CD4-positive, alpha-beta T cell treated with Interleukin-4 for 1 hour (primary cell): Measurements from ENCODE around the gene CYP46A1.

Experiments used
- DNase-seq, 2 donors: peaks; one replicate each; pipeline ENCODE4 v3.0.0-alpha.2; 2020 to 2022

CYP46A1 gene

DNA sequence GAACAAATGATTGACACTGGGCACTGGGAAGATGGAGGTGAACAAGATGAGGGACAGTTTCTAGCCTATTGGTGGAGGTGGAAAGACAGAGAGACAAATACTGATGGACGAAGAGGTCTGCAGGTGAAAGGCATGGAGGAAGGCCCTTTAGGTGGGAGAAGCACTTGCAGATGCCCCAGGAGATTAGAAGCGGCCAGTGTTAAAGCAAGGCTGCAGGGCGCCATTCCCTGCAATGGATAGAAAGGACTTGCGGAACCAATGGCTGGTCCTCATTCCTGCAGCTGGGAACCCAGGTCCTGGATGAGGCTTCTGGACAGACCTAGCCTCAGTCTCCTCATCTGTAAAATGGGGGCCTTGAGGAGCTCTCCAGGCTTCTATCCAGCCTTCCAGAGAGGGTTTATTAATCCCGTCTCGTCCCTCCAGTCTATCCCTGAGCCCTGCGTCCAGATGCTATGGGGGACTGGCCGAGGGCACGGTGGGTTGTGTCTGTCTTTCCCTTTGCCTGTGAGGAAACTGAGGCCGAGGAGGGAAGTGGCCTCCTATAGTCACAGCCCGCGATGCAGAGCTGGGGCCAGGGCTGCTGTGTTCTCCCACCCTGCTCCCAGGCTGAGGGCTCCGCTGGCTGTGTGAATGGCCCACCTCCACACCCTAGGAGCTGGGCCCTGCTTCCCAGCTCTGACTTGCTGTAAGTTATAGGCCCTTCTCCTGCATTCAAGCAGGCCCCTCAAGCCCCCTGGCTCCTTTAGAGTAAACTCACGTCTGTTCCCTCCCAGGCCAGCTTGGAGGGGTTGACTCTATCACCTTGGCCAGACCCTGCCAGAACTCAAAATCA, 33.0 kb downstream of the CYP46A1 start:
- peak in 1 of 2 donors; percentile 6 for DNase-seq

DNA sequence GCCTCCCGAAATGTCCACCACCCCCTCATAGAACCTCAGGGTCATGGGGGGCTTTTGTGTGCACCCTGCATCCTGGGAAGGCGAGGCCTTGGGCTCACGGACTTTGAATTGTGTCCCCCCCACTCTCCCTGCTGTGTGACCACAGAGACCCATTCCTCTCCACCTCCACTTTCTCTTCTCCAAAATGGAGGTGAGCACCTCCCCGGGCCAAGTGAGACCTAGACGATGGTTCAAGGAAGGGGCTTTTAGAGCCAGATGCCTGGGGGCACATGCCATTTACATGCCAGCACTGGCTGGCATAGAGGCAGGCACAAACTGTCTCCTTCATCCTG, 33.5 kb downstream of the CYP46A1 start:
- DNase-seq: no peak

DNA sequence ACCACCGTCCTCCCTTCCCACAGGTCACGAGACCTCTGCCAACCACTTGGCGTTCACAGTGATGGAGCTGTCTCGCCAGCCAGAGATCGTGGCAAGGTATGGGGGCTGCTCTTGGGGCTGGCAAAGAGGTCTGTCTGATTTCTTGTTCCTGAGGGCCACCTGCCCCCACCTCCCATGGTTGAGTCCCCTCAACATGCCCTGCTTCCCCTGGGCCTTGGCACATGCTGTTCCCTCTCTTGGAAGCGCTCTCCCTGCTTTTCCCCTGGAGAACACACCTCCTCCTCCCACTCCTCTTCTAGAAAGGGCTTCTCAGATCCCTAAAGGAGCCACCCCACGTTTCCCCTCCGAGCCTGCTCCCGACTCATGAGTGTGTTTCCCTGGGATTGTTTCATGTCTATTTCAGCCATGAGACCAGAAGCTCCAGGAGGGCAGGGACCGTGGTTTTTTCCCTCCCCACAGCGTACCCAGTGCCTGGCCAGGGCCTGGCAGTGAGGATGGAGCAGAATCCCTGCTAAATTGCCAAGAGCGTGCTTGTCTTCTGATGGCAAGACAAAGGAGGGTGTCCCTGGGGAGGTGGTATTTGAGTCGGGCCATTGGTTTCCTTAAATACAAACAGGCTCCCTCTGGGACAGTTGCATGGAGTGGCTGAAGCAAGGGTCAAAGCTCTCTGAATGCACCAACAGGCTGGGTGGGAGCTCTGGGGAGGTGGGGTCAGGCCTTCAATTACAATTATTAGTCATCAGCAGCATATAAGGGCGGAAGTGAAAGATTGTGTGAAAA, 34.1 kb downstream of the CYP46A1 start:
- DNase-seq: peak in 1 of 2 donors; percentile 10

GRCh38 chr14:99718811-99719192, 34.7 kb downstream of the CYP46A1 start:
- no peak for DNase-seq

GRCh38 chr14:99720941-99721791, 37.1 kb downstream of the CYP46A1 start:
- DNase-seq: peak in 1 of 2 donors; percentile 2

DNA sequence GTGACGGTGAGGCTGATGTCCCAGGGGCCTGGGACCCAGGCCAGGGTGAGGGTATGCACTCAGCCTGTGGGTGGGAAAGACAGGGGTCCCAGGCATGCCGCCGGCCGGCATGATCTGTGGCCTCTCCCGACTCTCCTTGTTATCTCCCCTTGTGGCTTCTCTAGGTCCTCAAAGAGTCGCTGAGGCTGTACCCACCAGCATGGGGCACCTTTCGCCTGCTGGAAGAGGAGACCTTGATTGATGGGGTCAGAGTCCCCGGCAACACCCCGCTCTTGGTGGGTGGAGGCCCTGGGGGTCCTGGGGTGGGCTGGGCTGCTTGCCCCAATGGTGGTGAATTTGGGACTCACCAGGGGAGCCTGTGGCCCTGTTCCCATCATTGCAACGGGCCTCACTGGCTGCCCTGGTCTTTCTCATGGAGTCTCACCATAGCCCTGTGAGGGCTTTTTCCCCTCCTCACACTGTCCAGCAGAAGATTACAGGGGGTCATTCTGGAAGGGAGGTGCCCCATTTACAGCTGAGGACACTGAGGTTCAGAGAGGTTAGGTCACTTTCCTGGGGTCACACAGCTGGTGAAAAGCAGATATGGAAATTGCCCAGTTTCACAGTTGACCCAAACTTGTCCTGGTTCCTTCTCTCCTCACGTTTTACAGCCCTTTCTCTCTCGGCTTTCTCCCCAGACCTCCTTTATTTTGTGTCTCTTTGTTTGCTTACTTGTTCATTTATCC, 37.9 kb downstream of the CYP46A1 start:
- peak in 1 of 2 donors; percentile 7 for DNase-seq

DNA sequence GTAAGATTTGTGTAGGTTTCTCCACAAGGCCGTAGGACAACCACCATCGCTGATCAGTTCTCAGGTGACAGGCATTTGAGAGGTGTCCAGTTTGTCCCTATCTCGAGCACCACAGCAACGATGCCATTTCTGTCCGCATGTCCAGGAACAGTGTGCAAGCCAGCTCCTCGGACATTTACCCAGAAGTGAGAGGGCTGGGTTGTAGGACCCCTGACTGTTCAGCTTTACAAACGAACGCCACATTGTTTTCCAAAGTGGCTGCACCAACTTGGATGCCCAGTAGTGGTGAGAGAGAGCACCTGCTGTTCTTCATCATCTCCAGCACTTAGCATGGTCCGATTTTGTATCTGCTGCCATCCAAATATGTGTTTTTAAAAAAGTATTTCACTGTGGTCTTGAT, 38.6 kb downstream of the CYP46A1 start:
- no peak for DNase-seq

DNA sequence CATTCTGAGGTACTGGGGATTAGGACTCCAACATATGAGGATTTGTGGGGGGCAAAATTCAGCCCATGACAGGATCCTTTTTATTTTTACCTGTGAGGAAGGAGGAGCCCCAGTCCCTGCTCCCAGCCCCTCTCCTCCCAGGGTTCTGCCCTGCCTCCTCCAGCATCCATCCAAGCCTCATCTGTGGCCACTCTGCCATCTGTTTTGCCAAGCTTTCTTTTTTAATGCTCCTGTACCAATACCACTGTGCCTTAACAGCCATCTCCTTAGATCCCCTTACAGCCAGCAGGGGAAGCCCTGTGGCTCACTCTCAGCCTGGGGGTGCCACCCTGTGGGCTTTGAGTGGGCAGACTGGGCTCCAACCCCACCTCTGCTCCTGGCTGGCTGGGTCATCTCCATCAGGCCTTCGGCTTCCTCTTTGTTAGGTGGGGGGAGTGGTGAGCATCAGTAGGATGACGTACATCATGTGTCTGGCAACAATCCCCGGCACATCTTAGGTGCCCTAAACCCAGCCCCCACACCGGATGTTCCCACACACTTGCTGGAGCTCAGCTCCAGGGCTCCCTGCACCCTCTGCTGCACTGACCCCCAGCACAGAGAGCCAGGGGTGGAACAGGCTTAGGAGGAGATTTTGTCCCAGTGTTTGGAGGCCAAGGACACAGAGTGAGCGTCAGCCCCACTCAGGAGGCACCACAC, 40.2 kb downstream of the CYP46A1 start:
- DNase-seq: peak in 1 of 2 donors; percentile 5

DNA sequence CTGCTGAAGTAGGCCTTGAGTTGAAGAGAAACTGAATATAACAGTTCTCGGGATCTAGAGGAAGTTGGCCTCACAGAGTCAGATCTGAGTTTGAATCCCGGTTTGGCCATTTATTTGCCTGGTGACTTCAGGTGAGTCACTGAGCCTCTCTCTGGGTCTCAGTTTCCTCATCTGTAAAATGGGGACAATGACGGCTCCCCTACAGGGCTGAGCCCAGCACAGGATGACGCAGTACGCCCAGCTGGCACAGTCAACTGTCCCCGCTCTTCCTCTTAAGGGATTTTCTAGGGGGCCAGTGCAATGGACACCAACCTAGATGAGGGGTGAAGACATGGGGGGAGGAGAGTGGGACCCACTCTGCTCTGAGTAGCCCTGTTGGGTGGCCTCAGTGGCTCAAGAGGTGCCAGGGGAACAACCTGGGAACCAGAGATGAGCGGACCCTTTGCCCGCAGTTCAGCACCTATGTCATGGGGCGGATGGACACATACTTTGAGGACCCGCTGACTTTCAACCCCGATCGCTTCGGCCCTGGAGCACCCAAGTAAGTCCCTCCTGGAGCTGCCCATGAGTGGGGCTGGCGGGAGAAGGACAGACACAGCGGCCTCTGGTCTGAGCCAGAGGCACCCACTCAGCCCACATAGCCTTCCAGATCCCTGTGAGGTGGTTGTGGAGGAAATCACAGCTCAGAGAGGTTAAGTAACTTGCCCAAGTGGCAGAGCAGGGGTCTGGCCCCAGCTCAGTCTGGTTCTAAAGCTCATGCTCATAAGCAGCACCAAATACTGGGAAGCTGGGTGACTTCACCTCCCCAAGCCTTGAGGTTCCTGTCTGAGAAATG, 41.1 kb downstream of the CYP46A1 start:
- DNase-seq: peak in 1 of 2 donors; percentile 5

- peak in 1 of 2 donors; percentile 6 for DNase-seq
Measured at GRCh38 chr14:99725774-99726537, 41.9 kb downstream of the CYP46A1 start.

- DNase-seq: peak in 1 of 2 donors; percentile 10
Measured at GRCh38 chr14:99726538-99727095, 42.5 kb downstream of the CYP46A1 start.

DNA sequence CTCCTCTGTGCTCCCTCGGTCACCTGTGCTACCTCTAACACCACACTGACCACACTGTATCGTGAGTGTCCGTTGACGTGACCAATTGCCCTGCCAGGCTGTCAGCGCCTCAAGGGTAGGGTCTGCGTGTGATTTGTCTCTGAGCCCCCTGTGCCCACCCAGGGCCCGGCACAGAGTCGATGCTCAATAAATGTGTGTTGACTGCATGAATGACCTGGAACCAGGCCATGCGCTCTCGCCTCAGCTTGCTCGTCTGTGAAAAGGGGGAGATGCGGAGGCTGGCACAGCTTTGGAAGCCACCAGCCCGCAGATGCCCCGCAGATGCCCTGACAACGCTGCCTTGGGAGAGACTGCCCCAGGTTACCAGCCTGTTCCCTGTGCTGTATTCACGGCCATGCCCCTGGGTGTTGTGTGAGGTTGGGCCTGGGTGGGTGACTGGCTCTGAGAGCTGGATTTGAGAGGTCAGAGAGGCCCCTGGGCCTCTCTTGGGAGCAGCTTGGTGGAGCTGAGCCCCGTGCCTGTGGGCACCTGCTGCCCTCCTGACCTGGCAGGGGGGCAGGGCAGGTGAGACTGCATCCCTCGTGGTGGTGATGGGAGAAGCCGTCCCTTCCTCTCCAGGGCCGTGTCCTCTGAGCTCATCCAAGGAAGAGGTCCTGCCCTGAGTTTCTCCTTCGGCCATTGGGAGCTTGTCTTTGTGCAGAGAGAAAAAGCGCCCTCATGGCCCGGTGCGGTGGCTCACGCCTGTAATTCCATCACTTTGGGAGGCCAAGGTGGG, 43.2 kb downstream of the CYP46A1 start:
- DNase-seq: peak in 1 of 2 donors; percentile 9

DNA sequence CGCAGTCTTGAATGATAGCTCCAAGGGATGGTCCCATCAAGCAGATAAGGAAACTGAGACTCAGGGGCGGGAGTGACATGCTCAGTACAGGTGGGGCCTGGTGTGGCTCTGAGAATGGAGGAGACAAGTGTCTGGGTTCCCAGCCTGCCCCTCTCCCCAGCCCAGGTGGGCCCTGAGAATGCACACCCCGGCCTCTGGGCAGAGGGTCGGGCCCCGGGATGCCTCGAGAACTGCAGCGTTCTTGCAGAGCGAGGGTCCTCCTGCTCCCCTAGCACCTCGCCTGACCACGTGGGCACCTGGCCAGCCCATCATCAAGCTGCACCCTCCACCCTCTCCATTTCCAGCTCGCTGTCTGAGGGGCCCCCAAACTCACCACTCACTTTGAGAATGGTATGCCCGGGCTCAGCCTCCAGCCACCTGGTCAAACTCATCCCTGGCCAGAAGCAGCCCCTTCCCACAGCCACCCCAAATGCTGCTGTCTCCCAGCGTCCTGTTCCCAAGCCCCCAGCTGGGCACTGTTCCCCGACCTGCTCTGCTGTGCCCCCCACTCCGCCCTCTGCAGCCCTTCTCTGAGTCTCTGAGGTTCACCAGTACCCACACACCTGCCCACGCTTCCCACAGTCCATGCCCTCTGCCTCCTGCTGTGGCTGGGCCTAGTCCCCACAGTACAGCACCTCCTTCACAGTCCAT, 44.3 kb downstream of the CYP46A1 start:
- DNase-seq: peak in 1 of 2 donors; percentile 9

DNA sequence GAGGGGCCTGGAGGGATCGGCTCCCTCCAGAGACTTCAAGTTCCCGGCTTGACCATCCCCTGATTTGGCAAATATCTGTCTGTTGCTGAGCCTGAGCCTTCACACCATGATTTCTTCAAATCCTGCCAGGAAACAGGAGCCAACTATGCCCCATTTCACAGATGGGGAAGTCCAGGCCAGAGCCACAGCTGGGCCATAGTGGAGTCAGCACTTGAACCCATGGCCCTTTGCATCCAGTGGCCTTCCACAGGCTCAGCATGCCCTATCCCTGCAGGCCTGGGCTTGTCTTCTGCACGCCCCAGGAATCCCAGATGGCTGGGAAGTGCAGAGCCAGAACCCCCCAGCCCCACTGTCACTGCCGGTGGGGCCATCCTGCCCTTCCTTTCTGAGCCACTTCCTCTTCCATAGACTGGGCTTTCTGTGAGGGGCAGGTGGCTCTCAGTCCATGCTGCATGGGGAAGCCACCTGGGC, 44.9 kb downstream of the CYP46A1 start:
- DNase-seq: peak in 1 of 2 donors; percentile 3

DNA sequence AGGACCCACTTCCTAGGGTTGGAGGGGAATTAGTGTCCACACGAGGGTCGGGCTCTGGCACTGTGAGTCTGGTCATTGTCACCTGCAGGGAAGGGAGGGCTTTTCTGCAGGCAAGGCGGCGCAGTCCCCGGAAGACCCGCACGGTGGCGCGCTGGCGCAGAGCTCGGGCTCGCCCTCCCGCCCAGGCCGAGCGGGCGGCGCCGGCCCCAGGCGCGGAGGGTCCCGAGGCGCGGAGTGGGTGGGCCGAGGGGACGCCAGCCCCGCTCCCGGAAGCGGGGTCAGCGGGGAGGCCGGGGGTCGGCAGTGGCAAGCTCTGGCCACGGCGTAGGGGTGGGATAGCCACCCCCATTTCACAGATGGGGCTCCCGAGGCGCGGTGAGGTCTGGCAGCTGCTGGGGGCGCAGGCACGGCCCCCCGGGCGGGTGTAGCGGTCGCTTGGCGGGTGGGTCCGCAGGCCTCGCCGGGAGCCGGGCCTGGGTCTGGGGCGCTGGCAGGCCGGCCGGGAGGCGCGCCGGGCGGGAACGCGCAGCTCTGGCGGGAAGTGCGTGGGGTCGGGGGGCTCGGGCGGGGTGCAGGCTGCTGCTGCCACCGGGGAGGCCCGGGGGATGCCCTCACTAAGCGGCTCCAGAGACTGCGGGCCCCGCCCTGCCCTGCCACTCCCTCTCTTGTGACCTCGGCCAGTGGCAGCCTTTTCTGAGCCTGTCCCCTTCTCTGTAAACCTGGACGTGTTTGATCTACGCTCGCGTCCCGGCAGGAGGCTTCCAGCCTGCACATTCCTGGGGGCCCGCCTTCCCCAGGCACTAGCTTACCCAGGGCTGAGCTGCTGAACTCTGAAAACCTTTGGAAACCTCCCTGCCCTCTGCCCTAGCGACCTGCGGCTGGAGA, 46.1 kb downstream of the CYP46A1 start:
- DNase-seq: peak; percentile 29 to 49

DNA sequence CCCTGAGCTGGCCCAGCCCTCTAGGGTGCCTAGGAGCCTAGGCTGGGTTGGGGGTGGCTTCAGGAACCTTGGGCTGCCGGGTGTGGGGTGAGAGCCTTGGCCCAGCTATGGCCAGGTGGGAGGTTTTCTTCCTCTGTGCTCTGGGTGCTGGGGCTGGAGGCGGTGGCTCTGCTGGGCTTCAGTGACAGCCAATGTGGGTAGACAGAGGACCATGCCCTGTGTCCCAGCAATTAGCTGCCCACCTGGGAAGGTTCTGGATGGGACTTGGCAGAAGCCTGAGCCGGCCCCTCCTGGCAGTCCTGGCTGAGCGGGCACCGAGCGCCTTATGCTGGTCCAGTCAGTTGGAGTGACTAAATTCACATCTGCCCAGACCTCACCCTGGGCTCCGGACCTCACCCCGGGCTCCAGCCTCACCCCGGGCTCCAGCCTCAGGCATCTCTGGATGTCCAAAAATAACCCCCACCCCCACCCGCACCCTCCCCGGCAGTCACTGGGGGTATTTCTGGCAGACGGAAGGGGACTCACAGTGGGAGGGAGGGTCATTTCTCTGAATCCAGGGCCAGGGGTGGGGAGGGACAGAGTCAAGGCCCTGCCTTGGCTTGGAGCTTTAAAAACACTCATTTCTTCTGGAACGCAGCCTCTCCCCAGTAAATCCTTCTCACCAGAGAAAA, 46.9 kb downstream of the CYP46A1 start:
- DNase-seq: no peak
